Fibroblast of villous mesenchyme (primary cell): Measurements from ENCODE around the gene FAM131A. TPM values are rescaled to one million over a fixed set of nuclear protein-coding genes. Genes with fewer than 3 reads are reported as not detected.

ENCODE experiments used
- DNase-seq: peaks from one replicate; pipeline ENCODE4 v3.0.0-alpha.2; 2010; ENCODE audit warnings: low read depth
- H3K4me3 ChIP-seq: 2 replicates; pipeline ENCODE4 v1.5.1; 2011; ENCODE audit warnings: low read depth, mild to moderate bottlenecking, low read length
- total RNA-seq: library from RNA; depleted of rRNA; stranded (reverse); fragments of >200 nt; gene quantifications from 2 replicates; pipeline ENCODE4 v1.2.3, GENCODE V29; 2012
- TF ChIP-seq, protein P1 (sequence below): IDR thresholded peaks from 2 replicates; pipeline ENCODE4 v1.5.1; 2012; ENCODE audit warnings: low read depth, mild to moderate bottlenecking, low read length; ENCODE audit not compliant: insufficient read depth

Gene FAM131A
- total RNA-seq, 1 donor: 17.3 TPM

DNA sequence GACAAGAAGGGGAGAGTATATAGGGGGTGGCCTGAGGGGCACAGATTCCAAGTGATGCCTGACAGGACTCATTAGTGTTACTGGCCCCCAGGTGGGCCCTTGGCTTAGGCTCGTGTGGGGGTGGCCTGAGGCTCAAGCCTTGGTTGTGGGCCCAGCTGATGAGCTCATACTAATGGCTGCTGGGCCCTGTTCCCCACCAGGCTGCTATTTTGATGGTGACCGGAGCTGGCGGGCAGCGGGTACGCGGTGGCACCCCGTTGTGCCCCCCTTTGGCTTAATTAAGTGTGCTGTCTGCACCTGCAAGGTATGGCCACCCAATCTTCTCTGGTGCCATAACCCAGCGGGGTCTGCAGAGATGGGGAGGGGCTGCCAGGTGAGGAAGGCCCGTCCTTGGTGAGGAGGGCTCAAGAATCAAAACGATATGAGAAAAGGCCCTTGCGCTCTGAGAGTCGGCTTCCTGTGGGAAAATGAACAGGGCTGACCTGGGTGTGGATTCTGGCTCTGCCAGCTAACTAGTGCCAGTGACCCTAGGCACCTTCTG, 49.8 kb downstream of the FAM131A start:
- DNase-seq: no peak
- TF ChIP-seq, protein P1, sequence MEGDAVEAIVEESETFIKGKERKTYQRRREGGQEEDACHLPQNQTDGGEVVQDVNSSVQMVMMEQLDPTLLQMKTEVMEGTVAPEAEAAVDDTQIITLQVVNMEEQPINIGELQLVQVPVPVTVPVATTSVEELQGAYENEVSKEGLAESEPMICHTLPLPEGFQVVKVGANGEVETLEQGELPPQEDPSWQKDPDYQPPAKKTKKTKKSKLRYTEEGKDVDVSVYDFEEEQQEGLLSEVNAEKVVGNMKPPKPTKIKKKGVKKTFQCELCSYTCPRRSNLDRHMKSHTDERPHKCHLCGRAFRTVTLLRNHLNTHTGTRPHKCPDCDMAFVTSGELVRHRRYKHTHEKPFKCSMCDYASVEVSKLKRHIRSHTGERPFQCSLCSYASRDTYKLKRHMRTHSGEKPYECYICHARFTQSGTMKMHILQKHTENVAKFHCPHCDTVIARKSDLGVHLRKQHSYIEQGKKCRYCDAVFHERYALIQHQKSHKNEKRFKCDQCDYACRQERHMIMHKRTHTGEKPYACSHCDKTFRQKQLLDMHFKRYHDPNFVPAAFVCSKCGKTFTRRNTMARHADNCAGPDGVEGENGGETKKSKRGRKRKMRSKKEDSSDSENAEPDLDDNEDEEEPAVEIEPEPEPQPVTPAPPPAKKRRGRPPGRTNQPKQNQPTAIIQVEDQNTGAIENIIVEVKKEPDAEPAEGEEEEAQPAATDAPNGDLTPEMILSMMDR: no peak
- no peak overlapping the region for H3K4me3 ChIP-seq

DNA sequence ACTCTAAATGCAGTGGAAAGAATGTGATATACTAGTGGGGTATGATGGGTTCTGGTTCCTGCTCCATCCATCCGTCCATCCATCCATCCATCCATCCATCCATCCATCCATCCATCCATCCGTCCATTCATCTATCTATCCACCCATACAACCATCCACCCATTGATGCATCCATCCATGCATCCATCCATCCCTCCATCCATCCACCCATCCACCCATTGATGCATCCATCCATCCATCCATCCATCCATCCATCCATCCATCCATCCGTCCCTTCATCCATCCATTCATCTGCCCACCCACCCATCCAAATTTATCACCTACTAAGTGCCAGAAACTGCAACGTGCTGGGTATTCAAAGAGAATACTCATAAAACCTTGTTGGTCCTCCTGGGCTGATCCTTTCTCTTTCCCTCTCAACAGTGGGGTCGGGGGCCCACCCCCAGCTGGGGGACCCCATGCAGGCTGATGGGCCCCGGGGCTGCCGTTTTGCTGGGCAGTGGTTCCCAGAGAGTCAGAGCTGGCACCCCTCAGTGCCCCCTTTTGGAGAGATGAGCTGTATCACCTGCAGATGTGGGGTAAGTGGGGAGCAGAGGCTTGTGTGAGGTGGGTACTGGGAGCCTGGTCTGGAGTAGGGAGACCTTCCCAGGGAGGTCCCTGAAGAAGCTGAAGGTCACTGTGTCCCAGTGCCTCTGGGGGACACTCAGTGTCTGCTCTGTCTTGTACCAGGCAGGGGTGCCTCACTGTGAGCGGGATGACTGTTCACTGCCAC, 51.0 kb downstream of the FAM131A start:
- no peak for DNase-seq
- no peak overlapping the region for H3K4me3 ChIP-seq
- TF ChIP-seq, protein P1: no peak

DNA sequence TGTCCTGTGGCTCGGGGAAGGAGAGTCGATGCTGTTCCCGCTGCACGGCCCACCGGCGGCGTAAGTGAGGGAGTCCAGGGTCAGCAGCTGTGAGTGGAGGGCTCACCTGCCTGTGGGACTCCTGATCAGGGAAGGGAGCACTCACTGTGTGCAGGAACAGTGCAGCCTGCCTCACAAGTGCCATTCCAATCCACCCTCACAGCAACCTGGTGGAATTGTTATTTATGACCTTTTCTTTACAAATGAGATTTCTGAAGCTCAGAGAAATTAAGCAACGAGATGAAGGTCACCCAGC, 51.5 kb downstream of the FAM131A start:
- TF ChIP-seq, protein P1: no peak
- no peak for DNase-seq

DNA sequence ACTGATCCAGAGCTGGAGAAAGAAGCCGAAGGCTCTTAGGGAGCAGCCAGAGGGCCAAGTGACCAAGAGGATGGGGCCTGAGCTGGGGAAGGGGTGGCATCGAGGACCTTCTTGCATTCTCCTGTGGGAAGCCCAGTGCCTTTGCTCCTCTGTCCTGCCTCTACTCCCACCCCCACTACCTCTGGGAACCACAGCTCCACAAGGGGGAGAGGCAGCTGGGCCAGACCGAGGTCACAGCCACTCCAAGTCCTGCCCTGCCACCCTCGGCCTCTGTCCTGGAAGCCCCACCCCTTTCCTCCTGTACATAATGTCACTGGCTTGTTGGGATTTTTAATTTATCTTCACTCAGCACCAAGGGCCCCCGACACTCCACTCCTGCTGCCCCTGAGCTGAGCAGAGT, 52.0 kb downstream of the FAM131A start:
- TF ChIP-seq, protein P1: no peak
- no peak overlapping the region for H3K4me3 ChIP-seq
- no peak for DNase-seq

More for the DNA sequence above, 51.5 kb downstream of the FAM131A start:
- H3K4me3 ChIP-seq: no peak overlapping the region

DNA sequence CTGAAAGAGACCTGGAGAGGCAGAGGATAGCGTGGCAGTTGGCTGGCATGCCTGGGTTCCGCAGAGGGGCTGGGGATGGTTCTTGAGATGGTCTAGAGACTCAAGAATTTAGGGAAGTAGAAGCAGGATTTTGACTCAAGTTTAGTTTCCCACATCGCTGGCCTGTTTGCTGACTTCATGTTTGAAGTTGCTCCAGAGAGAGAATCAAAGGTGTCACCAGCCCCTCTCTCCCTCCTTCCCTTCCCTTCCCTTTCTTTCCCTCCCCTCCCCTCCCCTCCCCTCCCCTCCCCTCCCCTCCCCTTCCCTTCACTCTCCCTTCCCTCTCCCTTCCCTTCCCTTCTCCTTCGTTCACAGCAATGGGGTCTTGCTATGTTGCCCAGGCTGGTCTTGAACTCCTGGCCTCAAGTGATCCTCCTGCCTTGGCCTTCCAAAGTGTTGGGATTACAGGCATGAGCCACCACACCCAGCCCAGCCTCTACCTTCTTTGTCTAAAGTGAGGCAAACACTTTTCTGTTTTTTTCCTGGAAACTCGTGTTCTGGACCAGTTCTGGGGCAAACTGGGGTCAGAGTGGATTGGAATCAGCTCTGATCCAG, 52.6 kb downstream of the FAM131A start:
- H3K4me3 ChIP-seq: no peak overlapping the region

DNA sequence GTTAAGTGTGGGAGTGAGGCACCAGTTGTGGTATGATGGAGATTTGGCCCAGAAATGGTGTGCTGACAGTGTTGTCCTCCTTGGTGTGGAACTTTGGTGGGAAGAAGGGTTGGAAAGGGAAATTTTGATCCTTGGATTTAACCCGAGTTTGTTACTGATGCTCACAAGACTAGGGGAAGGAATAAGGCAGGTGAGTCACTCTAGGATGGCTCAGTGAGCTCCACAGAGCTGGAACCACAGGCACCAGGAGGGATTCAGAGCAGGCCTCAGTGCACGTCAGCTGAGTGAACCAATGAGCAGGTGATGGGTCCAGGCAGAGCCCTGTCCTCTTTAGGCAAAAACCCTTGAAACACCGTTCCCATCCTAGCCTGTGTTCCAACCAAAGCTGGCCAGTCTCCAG, 53.9 kb downstream of the FAM131A start:
- no peak for DNase-seq
- no peak overlapping the region for H3K4me3 ChIP-seq
- TF ChIP-seq, protein P1: no peak

More for the DNA sequence above, 52.6 kb downstream of the FAM131A start:
- TF ChIP-seq, protein P1: no peak
- no peak for DNase-seq
